ENCODE data around the gene AKNA.

AKNA gene

DNA sequence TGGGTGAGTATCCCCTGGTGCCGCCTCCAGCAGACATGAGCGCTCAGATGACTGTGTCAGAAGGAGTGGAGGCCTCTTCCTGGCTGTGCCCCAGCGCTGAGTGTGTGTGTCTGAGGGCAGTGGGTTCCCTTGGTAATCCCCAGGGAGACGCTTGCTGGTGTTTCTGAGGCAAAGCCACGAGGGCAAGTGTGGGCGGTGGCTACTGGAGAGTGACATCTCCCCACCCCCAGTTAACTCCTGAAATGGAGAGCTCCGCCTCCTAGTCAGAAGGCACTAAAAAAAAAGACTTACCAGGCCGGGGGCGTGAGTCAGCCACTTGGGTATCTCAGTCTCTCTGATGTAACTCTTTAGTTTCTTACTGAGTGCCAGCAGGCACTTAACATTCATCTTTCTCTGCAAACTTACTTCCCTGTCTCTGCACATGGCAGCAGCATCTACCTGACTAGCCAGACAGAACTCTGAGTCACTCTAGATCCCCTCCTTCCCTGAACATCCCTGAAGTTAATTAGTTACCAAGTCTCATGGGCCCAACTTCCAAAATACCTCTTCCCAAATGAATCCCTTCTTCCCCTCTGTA is 38.8 kb downstream of the AKNA start:
- Histone ChIP-seq H3K4me3 (ENCODE audit: low read depth, low read length, poor library complexity, severe bottlenecking) (no peak overlapping the region), H3K9me2 (ENCODE audit: low read depth, low read length) (no peaks in the 10 kb centered on the region), H3K79me2 (ENCODE audit: insufficient read depth, low read length) (no peaks in the 10 kb centered on the region), H3K4me1 (ENCODE audit: insufficient read depth, low read length, severe bottlenecking) (peaks cover 19% of the 10 kb centered on the region), H3K36me3 (ENCODE audit: insufficient read depth, low read length) (peaks cover 91% of the 10 kb centered on the region), H3K9me3 (ENCODE audit: low read length) (no peaks in the 10 kb centered on the region), H3K27me3 (ENCODE audit: insufficient read depth, low read length) (no peaks in the 10 kb centered on the region), H3F3A (ENCODE audit: insufficient read depth, low read length) (no peaks in the 10 kb centered on the region), H3K9ac (ENCODE audit: low read length) (peak overlapping the region; percentile 19; the same call in 1 of the 2 replicates), H3K4me2 (ENCODE audit: low read length) (no peak overlapping the region; the same call in 1 of the 2 replicates), H2AFZ (ENCODE audit: low read length) (no peak overlapping the region), H3K27ac (ENCODE audit: low read depth, low read length, poor library complexity, severe bottlenecking) (peak overlapping the region; percentile 46), H4K20me1 (ENCODE audit: insufficient read depth, low read length) (no peaks in the 10 kb centered on the region)
- TF ChIP-seq, protein P1, sequence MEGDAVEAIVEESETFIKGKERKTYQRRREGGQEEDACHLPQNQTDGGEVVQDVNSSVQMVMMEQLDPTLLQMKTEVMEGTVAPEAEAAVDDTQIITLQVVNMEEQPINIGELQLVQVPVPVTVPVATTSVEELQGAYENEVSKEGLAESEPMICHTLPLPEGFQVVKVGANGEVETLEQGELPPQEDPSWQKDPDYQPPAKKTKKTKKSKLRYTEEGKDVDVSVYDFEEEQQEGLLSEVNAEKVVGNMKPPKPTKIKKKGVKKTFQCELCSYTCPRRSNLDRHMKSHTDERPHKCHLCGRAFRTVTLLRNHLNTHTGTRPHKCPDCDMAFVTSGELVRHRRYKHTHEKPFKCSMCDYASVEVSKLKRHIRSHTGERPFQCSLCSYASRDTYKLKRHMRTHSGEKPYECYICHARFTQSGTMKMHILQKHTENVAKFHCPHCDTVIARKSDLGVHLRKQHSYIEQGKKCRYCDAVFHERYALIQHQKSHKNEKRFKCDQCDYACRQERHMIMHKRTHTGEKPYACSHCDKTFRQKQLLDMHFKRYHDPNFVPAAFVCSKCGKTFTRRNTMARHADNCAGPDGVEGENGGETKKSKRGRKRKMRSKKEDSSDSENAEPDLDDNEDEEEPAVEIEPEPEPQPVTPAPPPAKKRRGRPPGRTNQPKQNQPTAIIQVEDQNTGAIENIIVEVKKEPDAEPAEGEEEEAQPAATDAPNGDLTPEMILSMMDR (IDR thresholded peaks at IDR 0.05; ENCODE audit: low read length), result no peak
- no peak for TF ChIP-seq EZH2 (IDR thresholded peaks at IDR 0.05; ENCODE audit: borderline replicate concordance, low read length)

DNA sequence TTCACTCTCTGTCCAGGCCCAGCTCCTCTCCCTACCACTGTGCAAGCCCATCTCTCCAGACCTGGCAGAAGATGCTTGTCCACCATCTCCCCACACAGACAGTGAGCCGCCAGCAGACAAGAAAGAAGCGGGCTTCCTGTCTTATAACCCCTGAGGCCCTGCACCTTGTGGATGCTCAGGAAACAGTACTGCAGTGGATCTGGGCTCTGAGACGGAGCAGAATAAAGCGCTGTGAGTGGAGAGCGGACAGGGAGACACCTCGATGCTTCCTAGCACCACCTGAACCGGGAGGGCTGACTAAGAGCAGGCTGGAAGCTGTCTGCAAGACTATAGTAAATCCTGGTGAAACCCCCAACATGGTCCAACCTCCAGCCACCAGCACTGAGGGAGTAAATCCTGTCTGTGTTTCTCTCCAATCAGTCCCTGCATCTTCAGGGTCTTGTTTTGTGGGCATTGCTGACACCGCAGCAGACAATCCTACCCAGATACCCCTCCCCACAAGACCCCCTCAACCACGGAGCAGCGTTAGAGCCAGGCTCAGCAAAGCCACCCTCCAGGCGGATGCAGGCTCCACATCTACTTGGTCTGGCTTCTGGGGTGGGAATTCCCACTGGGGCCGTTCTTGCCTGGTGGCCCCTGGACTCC is 39.4 kb downstream of the AKNA start:
- Histone ChIP-seq H3K27ac (ENCODE audit: low read depth, low read length, poor library complexity, severe bottlenecking) (peak overlapping the region; percentile 46), H3K36me3 (ENCODE audit: insufficient read depth, low read length) (peaks cover 92% of the 10 kb centered on the region), H4K20me1 (ENCODE audit: insufficient read depth, low read length) (no peaks in the 10 kb centered on the region), H2AFZ (ENCODE audit: low read length) (no peak overlapping the region), H3K27me3 (ENCODE audit: insufficient read depth, low read length) (no peaks in the 10 kb centered on the region), H3K4me2 (ENCODE audit: low read length) (no peak overlapping the region), H3K4me1 (ENCODE audit: insufficient read depth, low read length, severe bottlenecking) (peaks cover 19% of the 10 kb centered on the region), H3K9me2 (ENCODE audit: low read depth, low read length) (no peaks in the 10 kb centered on the region), H3K4me3 (ENCODE audit: low read depth, low read length, poor library complexity, severe bottlenecking) (no peak overlapping the region), H3K9me3 (ENCODE audit: low read length) (no peaks in the 10 kb centered on the region), H3F3A (ENCODE audit: insufficient read depth, low read length) (no peaks in the 10 kb centered on the region), H3K79me2 (ENCODE audit: insufficient read depth, low read length) (no peaks in the 10 kb centered on the region), H3K9ac (ENCODE audit: low read length) (no peak overlapping the region; the same call in 1 of the 2 replicates)
- no peak for TF ChIP-seq EZH2 (IDR thresholded peaks at IDR 0.05; ENCODE audit: borderline replicate concordance, low read length)

DNA sequence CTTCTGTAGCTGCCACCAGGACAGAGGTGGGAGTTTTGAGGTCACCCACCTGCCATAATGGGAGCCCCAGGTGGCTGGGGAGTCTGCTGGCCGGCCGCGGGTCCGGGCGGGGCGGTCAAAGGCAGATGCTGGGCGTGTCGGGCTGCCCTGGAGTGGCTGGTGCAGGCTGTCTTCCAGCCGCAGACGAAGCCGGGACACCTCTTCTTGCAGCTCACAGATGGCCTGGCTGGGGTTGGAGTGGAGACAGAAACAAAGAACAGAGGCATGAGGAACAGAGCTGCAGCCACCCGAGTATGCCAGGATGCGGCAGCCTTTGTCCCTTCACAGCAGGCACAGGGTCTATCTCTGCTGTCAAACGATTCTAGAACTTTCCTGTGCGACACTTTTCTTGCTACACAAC is 40.1 kb downstream of the AKNA start:
- Histone ChIP-seq H3K4me3 (ENCODE audit: low read depth, low read length, poor library complexity, severe bottlenecking) (no peak overlapping the region), H3K79me2 (ENCODE audit: insufficient read depth, low read length) (no peaks in the 10 kb centered on the region), H4K20me1 (ENCODE audit: insufficient read depth, low read length) (no peaks in the 10 kb centered on the region), H2AFZ (ENCODE audit: low read length) (no peak overlapping the region), H3K9me3 (ENCODE audit: low read length) (no peaks in the 10 kb centered on the region), H3K36me3 (ENCODE audit: insufficient read depth, low read length) (peaks cover 92% of the 10 kb centered on the region), H3F3A (ENCODE audit: insufficient read depth, low read length) (no peaks in the 10 kb centered on the region), H3K9me2 (ENCODE audit: low read depth, low read length) (no peaks in the 10 kb centered on the region), H3K27ac (ENCODE audit: low read depth, low read length, poor library complexity, severe bottlenecking) (no peak overlapping the region), H3K9ac (ENCODE audit: low read length) (no peak overlapping the region), H3K4me1 (ENCODE audit: insufficient read depth, low read length, severe bottlenecking) (peaks cover 19% of the 10 kb centered on the region), H3K4me2 (ENCODE audit: low read length) (no peak overlapping the region), H3K27me3 (ENCODE audit: insufficient read depth, low read length) (no peaks in the 10 kb centered on the region)
- TF ChIP-seq, protein P1 (IDR thresholded peaks at IDR 0.05; ENCODE audit: low read length), result no peak
- no peak for TF ChIP-seq EZH2 (IDR thresholded peaks at IDR 0.05; ENCODE audit: borderline replicate concordance, low read length)

All from OCI-LY1 (cell line).